Measurements from ENCODE around the gene MMP2.

DNA sequence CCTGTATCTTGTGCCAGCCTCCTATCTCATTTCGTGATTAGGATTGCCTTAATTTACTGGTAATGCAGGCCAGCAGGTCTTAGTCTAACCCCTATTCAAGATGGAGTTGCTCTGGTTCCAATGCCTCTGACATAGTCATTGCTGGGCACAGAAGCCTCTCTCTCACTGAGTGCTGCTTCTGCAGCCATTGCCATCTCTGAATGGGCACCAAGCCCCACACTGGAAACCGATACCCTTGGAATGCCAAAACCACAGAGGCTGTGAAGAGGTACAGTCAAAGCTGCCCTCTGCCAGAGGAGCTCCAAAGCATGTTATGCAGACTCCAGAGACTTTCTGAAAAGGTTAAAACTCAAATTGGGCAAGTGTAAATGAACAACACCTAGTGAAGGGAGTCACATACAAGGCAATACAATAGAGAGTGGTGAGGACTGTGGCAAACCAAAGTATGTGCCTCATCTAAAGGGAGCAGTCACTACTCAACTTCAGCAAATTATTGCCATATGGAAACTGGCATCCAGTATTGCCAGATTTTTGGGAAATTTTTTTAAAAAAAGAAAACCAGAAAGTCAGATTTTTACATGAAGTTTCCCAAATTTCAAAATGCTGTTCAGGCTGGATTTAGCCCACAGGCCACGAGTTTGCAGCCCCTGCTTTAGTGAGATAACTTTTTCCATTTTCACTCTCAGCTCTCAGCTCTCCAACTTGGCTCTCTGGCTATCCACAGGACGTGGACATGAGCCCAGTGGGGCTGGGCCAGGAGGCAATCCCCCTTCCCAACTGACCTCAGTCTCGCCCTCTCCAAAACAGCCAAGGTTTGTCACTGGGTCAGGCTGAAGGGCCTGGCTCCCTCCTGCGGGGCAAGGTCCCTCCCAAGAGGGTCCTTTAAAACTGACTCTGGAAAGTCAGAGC, 2.1 kb upstream of the MMP2 start:
- TF ChIP-seq CTCF (IDR thresholded peaks at IDR 0.05) = no peak
- no peak for TF ChIP-seq POLR2AphosphoS5 (IDR thresholded peaks at IDR 0.05; ENCODE audit: low read depth, low read length)
